Measurements from ENCODE around the gene MYL1.

Gene MYL1

GRCh38 chr2:210315015-210315788 is at the start of gene MYL1:
Gene MYL1 (minus strand): TSS chr2:210315174. CDS start chr2:210315042, 132 bp downstream.
- DNase-seq = no peak

GRCh38 chr2:210363876-210364275 is 48.9 kb upstream of the MYL1 start:
- no peak for DNase-seq

- DNase-seq = peak in 1 of 2 experiments; percentile 1
Observed at GRCh38 chr2:210363261-210363660, 48.3 kb upstream of the MYL1 start.

GRCh38 chr2:210360412-210360811 is 45.4 kb upstream of the MYL1 start:
- no peak for DNase-seq

- no peak for DNase-seq
Observed at GRCh38 chr2:210356944-210357343, 42.0 kb upstream of the MYL1 start.

GRCh38 chr2:210337159-210337558 is 22.2 kb upstream of the MYL1 start:
- no peak for DNase-seq

GRCh38 chr2:210324906-210325305 is 9.9 kb upstream of the MYL1 start:
- no peak for DNase-seq

GRCh38 chr2:210324458-210324857 is 9.5 kb upstream of the MYL1 start:
- no peak for DNase-seq

- no peak for DNase-seq
Observed at GRCh38 chr2:210323003-210323402, 8.0 kb upstream of the MYL1 start.

- DNase-seq = no peak
Observed at GRCh38 chr2:210318891-210319290, 3.9 kb upstream of the MYL1 start.

- no peak for DNase-seq
Observed at GRCh38 chr2:210318486-210318885, 3.5 kb upstream of the MYL1 start.

GRCh38 chr2:210310550-210310949 is 4.4 kb downstream of the MYL1 start:
- no peak for DNase-seq

- no peak for DNase-seq
Observed at GRCh38 chr2:210309548-210310233, 5.3 kb downstream of the MYL1 start.

GRCh38 chr2:210303498-210303897 is 11.5 kb downstream of the MYL1 start:
- DNase-seq = no peak

- DNase-seq = no peak
Observed at GRCh38 chr2:210302326-210302725, 12.6 kb downstream of the MYL1 start.

GRCh38 chr2:210299866-210300373 is 15.1 kb downstream of the MYL1 start:
- no peak for DNase-seq

- DNase-seq = no peak
Observed at GRCh38 chr2:210288408-210288807, 26.6 kb downstream of the MYL1 start.

- no peak for DNase-seq
Observed at GRCh38 chr2:210287301-210287700, 27.7 kb downstream of the MYL1 start.

GRCh38 chr2:210286123-210286680 is 28.8 kb downstream of the MYL1 start:
- no peak for DNase-seq

GRCh38 chr2:210277133-210277532 is 37.8 kb downstream of the MYL1 start:
- DNase-seq = no peak

GRCh38 chr2:210271300-210271699 is 43.7 kb downstream of the MYL1 start:
- no peak for DNase-seq

GRCh38 chr2:210269148-210269547 is 45.8 kb downstream of the MYL1 start:
- no peak for DNase-seq

- DNase-seq = no peak
Observed at GRCh38 chr2:210268281-210268680, 46.7 kb downstream of the MYL1 start.

- no peak for DNase-seq
Observed at GRCh38 chr2:210267698-210268097, 47.3 kb downstream of the MYL1 start.

Data from Kasumi-1 (cell line).